ENCODE measurements around the gene ZEB1.

GRCh38 chr10:31437959-31438358 lies 118.9 kb downstream of the ZEB1 start:
- TF ChIP-seq GTF2F1 (IDR thresholded peaks at IDR 0.05; ENCODE audit: low read depth, low read length) (no peak), BRD4 (IDR thresholded peaks at IDR 0.05) (no peak), SRSF9 (IDR thresholded peaks at IDR 0.05; ENCODE audit: borderline replicate concordance, low read depth, low read length) (no peak), CTCF (IDR thresholded peaks at IDR 0.05 in 2 of 3, conservative IDR thresholded peaks at IDR 0.05 in 1 of 3; ENCODE audit: insufficient read depth in 2 of 3, low read depth in 1 of 3, low read length in 3 of 3) (no peak), KDM1A (IDR thresholded peaks at IDR 0.05) (no peak), MTA1 (IDR thresholded peaks at IDR 0.05; ENCODE audit: borderline replicate concordance) (no peak), ZNF408 (CRISPR knock-in tag; IDR thresholded peaks at IDR 0.05; ENCODE audit: low read depth) (no peak), PHF21A (IDR thresholded peaks at IDR 0.05; ENCODE audit: borderline replicate concordance, low read depth) (no peak), FOXP4 (CRISPR knock-in tag; IDR thresholded peaks at IDR 0.05; ENCODE audit: borderline replicate concordance) (no peak), MAX (CRISPR knock-in tag; IDR thresholded peaks at IDR 0.05) (no peak), POLR2A (conservative IDR thresholded peaks at IDR 0.05) (no peak)
